HG03175 (cell line): ENCODE data around the gene KANK4.

ENCODE experiments used
- ATAC-seq: cut with Tn5 transposase; IDR thresholded peaks from one replicate; pipeline ENCODE4 v1.9.1; 2021; ENCODE audit warnings: mild to moderate bottlenecking, moderate library complexity; ENCODE audit not compliant: unreplicated experiment

Gene KANK4

DNA sequence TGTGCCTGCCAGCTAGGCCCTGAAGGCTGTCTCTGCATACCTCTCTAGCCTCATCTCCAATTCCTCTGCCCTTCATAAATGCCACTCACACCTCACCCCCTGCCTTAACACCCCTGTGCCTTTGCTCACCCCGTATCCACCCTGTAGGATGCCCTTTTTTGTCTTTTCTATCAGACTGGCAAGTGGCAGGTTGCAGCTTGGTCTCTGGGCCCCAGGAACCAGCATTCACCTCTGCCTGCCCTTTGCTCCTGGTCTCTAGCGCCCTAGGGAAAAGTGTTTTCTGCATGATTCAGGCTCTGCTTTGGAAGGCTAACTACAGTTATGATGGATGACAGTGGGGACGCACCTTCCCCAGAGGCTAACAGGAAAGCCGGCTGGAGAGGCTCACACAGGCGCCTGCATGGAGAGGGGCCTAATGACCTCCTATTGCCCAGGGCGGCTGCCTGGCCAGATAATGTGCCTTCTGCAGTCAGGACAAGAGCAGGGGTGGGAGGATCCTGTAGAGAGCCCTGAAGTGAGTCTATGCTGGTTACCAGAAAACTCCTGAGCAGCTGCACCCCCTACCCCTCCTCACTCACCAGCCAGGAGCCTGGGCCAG lies 11.2 kb downstream of the KANK4 start:
- no peak for ATAC-seq

DNA sequence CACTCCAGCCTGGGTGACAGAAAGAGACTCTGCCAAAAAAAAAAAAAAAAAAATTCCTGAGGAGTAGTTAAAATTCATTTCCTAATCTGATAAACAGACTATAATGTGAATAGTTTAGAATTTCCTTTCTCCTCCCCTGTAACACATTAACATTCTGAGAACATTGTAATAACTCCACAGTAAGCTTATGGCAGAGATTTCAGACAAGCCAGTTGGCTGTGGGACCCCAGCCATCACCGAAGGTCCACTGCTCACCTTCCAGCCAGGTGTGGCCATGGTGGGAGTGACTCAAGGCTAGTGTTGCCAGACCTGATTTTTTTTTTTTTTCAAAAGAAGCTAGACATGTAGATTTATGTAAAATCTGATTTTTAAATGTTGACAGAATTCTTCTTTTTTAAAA lies 11.8 kb downstream of the KANK4 start:
- ATAC-seq: no peak

DNA sequence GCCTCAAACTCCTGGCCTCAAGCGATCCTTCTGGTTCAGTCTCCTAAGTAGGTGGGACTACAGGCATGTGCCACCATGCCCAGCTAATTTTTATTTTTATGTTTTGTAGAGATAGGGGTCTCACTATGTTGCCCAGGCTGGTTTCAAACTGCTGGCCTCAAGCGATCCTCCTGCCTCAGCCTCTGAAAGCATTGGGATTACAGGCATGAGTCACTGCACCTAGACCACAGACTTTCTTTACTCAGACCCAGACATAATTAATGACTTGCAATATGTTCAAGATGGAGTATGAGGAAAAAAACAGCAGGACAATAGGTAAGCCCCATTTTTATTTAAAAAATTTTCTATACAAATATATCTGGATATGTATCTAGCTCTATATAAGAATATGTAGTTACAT lies 13.2 kb downstream of the KANK4 start:
- no peak for ATAC-seq

DNA sequence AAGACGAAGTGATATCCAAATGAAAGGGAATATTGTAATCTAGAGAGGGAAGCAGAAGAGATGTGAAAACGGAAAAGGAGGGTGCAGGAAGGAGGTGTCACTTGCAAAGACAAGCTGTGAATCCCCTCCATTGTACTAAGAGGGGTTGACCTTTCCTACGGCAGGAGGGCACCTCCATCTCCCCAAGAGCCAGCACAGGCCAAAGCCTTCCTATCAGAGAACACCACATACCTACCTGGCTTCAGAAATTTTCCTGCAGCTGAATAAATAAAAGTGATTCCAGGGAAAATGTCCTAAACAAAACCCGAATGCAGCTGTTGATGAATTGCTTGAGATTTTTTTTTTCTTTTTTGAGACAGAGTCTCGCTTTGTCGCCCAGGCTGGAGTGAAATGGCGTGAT lies 14.3 kb downstream of the KANK4 start:
- ATAC-seq: no peak

DNA sequence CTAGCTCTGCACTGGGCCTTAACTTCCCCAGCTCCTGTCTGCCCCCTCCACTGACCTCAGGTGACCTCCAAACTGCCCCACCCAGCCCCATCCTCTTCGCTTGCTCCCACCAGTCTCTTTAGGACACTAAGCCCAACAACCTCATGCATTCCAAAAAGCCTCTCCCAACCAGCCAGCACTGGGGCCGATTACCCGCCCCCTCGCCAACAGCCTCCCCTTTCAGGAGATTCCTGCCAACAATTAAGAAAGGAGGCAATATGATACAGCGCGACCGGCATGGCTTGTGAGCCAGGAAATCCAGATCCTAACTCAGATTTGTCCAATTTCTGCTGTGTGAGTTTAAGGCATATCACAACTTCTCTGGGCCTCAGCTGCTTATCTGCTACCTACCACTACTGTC lies 14.7 kb downstream of the KANK4 start:
- no peak for ATAC-seq

DNA sequence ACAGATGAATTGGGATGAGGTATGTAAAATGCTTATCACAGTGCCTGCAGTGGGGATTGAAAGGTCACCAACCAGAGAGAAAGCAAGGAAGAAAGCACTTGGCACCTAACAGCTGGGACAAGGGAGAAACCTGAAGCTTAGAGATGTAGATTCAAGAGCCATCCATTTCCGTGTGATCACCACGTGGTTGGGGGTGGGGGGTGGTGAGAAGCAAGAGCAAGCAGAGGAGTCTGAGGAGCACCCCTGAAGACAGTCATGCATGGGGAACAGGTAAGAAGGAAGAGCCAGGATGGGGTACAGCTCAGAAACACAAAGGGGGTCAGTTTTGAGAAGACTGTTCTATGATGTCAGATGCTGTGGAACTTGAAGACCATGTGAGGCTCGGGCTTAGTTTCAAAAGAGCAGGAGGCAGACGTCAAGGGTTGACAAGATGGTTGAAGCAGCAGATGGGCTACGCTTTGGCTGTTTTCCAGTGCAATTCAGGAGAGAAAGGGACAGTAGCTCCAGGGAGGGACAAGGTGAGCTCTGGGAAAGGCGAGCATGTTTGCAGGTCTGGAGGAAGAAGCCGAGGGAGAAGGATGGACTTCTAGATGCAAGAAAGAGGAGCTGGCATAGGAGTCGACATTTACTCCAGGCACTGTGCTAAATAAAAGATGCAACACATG lies 17.4 kb downstream of the KANK4 start:
- no peak for ATAC-seq

DNA sequence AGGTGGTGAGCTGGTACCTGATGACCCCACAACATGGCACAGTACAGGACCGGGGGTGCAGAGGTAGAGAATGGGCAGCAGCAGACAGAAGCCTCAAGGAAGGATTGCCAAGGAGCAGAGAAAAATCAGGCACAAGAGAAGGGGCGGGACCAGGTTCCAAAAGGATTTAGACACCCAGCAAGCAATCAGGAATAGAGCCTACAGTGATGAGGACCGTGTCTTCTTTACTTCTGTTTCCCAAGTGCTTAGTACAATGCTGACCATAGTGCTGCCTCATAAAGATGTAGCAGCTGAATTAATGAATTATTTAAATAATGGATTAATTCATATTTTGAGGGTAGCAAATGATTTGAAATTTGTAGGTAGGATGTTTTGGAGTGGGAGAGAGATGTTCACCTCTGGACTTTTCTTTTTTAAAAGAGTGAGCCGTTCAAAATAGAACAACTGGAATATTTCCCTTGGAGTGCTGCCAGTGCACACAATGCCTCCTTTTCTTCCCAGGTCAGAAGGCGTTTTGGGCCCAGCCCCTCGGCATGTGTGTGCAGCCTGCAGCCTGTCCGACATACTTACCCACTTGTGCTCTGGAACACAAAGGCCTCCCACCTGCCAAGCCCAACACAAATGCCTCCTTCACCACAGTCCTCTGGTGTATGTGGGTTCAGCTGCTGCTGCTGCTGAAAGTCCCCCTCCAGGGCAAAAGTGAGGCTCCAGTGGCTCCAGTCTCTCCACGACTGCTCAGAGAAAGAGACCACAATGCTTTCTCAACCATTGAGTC lies 19.6 kb downstream of the KANK4 start:
- ATAC-seq: no peak

DNA sequence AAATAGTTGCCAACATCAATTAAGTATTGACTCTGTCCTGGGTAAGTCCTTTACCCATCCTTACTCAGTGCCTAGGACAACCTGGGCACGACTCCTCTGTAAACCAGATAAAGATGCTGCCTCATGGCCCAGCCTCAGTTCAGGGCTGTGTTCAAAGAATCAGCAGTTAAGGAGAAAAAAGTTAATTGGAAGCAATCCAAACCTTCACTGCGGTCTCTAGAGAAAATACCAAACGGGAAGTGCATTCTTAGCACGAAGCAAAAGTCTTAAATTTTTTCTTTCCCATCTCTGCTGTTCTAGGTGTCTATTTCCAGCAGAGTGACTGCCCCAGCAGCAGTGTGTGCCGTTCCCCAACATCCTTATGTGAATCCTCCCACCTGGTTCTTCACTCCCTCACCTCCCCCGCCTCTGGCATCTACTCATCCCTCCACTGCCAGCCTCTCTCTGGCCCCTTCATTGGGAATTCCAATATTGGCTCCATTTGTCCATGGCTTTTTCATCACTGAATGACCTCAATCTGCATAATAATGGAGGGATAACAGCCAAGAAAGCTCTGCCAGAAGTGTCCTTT lies 23.2 kb downstream of the KANK4 start:
- ATAC-seq: peak; percentile 72

DNA sequence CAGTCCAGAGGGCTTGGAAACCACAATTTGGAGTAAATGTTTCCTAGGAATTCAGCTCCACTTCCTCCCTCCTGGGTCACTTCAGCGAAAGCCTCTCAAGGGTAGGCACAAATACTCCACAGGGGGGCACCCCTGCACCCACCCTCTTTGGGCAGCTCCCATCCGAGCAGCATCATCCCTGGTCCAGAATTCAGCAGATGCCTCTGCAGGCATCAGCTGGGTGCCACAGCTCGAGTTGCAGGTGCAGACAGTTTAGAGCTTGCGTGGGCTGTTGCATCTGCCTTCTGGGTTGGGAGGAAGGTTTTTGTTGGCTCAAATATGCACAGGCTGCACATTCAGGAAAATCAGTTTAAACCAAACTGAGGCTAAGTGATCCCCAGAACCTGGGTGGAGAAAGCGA lies 25.0 kb downstream of the KANK4 start:
- no peak for ATAC-seq

DNA sequence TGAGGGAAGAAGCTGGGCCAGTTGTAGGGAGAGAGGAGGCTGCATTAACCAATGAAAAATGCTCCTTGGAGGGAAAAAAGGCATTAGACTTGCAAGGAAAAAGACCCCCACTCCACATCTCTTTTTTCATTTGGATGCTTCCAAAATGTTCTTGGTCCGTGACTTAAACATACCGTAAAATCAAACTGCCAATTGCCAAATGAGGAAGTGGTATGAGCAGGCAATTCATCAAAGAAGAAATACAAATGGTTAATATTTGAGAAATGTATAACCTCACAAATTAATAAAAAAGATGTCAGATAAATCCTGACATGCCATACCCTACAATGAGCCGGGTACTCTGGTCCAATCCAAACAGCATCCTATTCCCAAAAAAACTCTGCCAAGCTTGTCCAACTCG lies 30.6 kb downstream of the KANK4 start:
- no peak for ATAC-seq

DNA sequence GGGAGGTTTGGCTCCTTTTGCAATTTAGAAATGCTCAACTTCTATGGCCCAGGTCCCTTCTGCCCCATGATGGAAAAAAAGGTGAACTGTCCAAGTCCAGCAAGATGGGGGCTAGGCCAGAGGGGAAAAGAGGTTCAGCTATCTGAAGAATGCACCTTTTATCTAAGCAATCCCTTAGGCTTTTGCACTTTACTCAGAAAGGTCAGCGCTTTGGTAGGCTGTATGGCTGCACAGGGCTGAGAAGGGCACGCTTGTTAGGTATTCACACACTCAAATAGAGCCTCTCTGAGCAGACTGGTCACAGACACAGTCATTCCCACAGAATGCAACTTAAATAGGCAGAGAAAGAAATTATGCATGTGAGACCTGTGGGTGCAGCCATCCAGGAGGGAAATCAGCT lies 31.0 kb downstream of the KANK4 start:
- ATAC-seq: no peak

DNA sequence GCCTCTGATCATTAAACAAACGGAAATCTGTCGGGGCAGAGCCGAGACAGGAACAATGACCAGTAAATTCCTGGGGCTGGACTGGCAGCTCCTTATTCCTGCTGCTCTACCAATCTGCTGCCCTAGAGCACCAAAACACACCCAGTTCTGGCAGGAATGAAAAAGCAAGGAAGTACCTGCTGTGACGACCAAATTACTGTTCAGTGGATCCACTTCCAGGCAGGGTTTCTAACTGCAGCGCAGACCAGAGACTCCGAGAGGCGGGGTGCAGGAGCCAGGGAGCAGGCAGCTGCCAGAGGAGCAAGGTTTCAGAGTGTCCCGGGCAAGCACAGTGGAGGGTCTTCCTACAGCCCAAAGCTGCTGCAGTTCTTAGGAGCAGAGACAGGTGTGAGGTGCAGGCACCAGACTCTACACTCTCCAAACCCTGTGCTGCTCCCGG lies 32.4 kb downstream of the KANK4 start:
- ATAC-seq: no peak

DNA sequence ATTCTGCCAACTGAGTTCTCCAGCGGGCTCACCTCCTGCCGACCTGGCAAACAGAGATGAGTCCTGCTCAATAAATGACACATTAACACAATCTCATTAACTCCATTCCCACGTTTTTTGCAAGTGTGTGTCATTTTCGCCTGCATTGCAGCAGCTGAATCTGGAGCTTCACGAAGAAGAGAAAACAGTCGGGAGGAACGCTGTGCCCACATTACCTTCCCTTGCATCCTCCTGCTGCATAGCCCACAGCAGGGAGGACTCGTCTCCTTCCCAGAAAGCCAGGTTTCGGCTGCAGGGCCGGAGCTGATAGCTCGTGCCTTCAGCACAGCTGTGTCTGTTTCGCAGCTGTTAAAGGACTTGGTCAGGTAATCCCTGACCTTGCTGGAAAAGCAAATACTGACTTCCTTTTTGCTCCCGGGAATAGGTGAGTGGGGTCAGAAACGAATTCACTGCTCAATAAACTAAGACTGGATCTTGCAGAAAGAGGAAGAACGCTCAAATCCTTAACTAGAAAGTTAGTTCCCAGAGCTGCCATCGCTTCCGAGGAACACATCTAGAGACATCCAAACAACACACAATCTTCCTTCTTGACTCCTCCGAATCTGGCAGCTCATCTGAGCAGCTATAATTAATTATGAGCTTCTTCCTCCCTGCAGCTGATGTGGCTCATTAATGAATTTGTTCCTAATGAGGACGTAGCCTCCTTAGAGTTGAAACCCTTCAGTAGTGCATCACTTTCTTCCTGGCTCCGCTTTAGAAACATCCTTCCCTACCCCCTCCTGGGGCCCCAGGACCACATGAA lies 33.0 kb downstream of the KANK4 start:
- ATAC-seq: no peak

DNA sequence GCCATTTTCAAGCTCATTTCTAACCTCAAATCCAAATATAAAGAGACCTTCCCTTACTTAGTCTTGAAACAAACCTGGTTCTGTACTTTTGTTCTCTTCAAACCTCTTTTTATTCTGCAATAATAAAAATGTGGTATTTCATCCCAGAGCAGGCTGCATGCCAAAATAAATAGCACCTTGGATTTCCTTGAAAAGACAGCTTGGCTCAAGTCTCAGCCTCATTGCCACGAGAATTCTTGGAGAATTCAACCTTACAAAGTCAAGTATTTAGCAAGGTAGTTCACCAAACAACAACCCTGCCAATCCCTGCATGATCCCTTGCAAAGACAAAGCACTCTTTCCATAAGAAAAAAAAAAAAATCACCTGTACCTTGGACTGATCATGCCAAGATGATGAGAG lies 33.8 kb downstream of the KANK4 start:
- ATAC-seq: no peak

DNA sequence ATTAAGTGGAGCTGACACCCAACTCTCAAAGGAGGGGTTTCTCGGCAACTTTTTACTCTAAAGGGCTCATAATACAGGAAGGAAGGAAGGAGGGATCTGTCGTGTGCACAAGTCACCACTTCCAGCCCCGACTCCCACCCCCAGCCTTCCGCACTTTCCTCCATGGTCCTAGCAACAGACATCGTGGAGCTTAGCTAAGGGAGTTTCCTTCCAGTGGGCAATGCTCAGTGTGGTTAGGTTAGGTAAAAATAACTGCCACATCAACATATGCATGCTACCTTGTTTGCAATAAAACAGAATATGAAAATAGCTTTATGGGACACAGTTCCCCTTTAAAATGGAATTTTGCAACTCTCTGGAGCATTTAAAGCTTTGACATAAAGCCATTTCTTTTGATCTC lies 35.2 kb downstream of the KANK4 start:
- ATAC-seq: no peak

DNA sequence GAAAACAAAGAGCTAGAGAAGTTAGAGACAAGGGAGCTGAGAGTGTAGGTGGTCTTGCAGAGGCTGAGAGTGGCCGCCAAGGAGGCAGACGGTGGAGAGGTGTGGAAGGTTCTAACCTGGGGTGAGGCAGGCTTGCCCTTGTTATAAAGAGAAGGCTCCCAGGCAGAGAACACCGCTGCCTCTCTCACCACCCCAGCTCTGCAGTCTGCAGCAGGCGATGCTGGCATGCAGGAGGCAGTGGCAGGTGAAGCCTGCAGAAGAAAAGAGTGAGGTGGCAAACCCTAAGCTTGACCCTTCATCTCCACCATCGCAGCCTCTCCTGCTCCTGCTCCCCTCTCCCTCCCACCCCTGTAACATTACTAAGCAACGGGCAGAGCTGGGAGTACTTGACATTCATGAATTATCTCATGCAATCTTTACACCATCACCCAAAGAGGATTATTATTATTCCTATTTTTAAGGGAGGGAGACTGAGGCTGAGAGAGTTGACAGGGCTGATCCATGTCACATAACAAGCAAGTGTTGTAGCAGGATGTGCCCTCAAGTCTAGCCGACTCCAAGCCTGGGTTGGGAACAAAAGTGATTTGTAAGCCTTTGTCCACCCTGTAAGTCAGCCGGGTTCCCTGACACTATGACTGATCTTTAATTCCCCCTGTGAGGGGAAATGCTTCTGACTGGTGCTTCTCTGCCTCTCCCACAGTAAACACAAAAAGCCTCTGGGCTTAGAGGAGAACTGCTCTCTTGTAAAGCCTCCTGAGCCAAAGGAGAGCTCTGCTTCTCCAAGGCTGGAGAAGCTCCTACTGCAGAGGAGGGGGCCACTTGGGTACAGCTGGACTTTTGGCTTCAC lies 36.1 kb downstream of the KANK4 start:
- no peak for ATAC-seq

DNA sequence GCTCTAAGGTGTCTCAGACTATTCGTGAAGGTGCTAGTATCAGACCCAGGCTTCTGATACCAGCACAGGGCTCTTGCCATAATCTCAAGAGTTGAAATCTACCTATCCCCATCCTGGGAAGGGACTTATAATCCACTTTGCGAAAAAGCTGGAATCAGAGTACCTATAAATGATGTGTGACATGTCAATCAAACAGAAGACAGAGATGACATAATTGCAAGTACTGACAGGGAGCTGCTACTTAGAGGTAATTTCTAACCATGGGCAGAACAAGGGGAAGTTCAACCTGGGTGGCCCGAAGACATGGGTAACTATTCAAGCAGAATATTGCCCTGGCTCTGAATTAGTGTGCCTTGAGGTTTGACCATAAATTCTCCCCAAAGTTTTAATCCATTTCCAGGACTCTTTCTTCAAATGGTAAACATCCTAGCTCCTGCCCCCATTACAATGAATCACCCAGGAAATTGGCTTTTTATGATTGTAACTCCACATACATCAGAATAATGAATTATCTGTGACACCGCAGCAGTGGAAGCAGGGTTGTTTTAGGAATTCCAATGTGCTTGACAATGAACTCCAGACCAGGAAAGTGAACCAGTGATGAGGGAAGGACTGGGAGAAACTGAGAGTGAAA lies 37.2 kb downstream of the KANK4 start:
- ATAC-seq: no peak

DNA sequence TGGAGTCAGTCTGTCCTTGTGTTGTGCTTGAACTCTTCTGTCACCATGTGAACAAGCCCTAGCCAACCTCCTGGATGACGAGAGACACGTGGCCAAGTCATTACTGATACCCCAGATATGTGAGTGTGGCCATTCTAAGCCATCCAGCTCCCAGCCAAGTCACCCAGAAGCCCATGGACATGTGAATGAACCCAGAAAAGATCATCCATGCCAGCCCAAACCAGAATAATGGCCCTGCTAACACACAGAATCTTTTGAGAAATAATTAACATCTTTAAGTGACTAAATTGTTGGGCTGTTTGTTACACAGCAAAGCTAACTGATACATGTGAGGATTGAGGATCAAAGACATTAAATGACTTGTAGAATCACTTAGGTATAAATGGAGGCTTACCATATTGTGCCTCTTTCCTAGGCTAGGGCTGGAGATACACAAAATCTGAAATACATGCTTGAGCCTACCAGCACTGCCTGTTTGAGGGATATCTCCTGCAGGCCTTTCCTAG lies 38.2 kb downstream of the KANK4 start:
- no peak for ATAC-seq

DNA sequence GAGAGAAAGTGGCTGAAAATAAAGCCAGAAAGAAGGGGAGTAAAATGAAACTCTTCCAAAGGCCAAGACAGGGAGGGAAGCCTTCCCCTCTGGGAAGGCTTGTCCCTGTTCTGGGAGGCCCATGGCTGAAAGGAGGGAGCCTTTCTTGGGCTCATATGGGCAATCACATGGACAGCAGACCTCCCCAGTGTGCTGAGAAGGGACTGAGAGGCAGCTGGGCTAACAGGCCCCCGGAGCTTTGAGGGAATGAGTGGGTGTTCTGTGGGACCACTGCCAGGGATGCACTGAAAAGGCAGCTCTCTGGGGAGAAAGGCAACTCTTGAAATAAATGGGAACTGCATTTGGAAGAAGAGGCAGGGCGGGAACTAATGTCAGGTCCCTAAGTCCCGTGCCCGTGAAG lies 39.1 kb downstream of the KANK4 start:
- no peak for ATAC-seq

DNA sequence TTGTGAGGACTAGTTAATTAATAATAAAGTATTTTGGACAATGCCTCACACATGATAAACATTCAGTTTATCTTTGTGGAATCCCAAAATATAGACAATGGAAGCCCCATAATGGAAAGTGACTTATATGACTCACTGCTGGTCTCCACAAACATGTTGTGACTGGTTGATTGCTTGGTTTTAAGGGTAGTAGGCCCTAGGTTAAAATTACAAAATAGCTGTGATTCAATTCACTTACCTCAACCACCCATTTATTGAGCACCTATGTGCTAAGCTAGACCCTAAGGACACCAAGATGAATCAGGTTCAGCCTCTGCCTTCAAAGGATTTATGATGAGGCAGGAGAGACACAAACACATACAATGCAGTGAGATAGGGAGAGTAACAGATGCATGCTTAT lies 42.4 kb downstream of the KANK4 start:
- no peak for ATAC-seq
